CMK (cell line): ENCODE results near the gene ENPP6.

Source experiments
- DNase-seq: peaks from one replicate; pipeline ENCODE4 v3.0.0-alpha.2; 2010; ENCODE audit warnings: low read depth

The ENPP6 gene

GRCh38 chr4:184217634-184218033 lies at the start of gene ENPP6:
Gene ENPP6, minus strand, starts transcription at chr4:184217873. Its CDS starts 54 bp downstream, at chr4:184217819.
- DNase-seq: no peak

- DNase-seq: no peak
Measured at GRCh38 chr4:184267206-184267608, 49.5 kb upstream of the ENPP6 start.

- DNase-seq: no peak
Measured at GRCh38 chr4:184265546-184266351, 48.1 kb upstream of the ENPP6 start.

GRCh38 chr4:184263910-184264732 lies 46.4 kb upstream of the ENPP6 start:
- peak; percentile 60 for DNase-seq

- DNase-seq: no peak
Measured at GRCh38 chr4:184263461-184263860, 45.8 kb upstream of the ENPP6 start.

- DNase-seq: no peak
Measured at GRCh38 chr4:184262901-184263300, 45.2 kb upstream of the ENPP6 start.

GRCh38 chr4:184261246-184261645 lies 43.6 kb upstream of the ENPP6 start:
- DNase-seq: no peak

GRCh38 chr4:184259866-184260265 lies 42.2 kb upstream of the ENPP6 start:
- no peak for DNase-seq

GRCh38 chr4:184259081-184259480 lies 41.4 kb upstream of the ENPP6 start:
- DNase-seq: no peak

- no peak for DNase-seq
Measured at GRCh38 chr4:184255871-184256642, 38.4 kb upstream of the ENPP6 start.

GRCh38 chr4:184255361-184255760 lies 37.7 kb upstream of the ENPP6 start:
- DNase-seq: no peak

GRCh38 chr4:184253072-184253420 lies 35.4 kb upstream of the ENPP6 start:
- DNase-seq: no peak

GRCh38 chr4:184252136-184253071 lies 34.7 kb upstream of the ENPP6 start:
- DNase-seq: no peak

GRCh38 chr4:184251670-184251980 lies 34.0 kb upstream of the ENPP6 start:
- no peak for DNase-seq

- no peak for DNase-seq
Measured at GRCh38 chr4:184250795-184251669, 33.4 kb upstream of the ENPP6 start.

GRCh38 chr4:184248216-184248615 lies 30.5 kb upstream of the ENPP6 start:
- DNase-seq: no peak

GRCh38 chr4:184247421-184247820 lies 29.7 kb upstream of the ENPP6 start:
- DNase-seq: no peak

- no peak for DNase-seq
Measured at GRCh38 chr4:184246426-184246825, 28.8 kb upstream of the ENPP6 start.

- peak; percentile 80 for DNase-seq
Measured at GRCh38 chr4:184238072-184238745, 20.5 kb upstream of the ENPP6 start.

GRCh38 chr4:184237612-184238011 lies 19.9 kb upstream of the ENPP6 start:
- no peak for DNase-seq
